NB4 (cell line): Measurements from ENCODE around the gene CD14.

Source experiments
- CTCF ChIP-seq: IDR thresholded peaks from one replicate; pipeline ENCODE4 v1.5.1; 2012; ENCODE audit warnings: low read depth, low read length
- MYC ChIP-seq: IDR thresholded peaks from 2 replicates; pipeline ENCODE4 v1.6.1; 2011; ENCODE audit warnings: low read depth, low read length

- no peak for TF ChIP-seq MYC
- TF ChIP-seq CTCF: no peak
Measured at GRCh38 chr5:140632366-140633020, 482 bp downstream of the CD14 start.
